Measurements from ENCODE around the gene OR6K3. TPM values are rescaled to one million over a fixed set of nuclear protein-coding genes. Genes with fewer than 3 reads are reported as not detected.
"Not testable (repeated sequence)": the region's sequence is repeated elsewhere in the genome, so short reads cannot be mapped to it uniquely, and the experiment has no call there.

OR6K3 gene
- total and polyA plus RNA-seq, 12 donors: not detected

DNA sequence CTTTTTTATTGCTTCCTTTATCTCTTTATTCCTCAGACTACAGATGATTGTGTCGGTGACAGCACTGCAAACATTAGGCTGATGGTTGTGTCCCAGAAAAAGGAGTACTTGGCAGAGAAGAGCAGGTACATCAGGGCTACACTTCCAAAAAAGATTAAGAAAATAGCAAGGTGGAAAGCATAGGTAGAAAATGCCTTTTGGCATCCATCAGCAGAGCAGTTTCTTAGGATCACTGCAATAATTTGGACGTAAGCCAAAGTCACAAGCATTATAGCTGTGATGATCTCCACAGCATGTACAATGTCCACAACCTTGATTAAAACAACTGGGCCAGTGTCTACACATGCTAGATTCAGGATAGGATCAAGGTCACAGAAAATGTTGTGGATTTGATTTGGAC lies 25.9 kb downstream of the OR6K3 start:
- Histone ChIP-seq H3K4me1 (no peaks in the 10 kb centered on the region), H3K4me3 (no peak overlapping the region), H3K27ac (no peak overlapping the region), H3K36me3 (no peaks in the 10 kb centered on the region), H3K9me3 (no peaks in the 10 kb centered on the region), H3K27me3 (no peaks in the 10 kb centered on the region)
- DNase-seq (no peak), ATAC-seq (no peak)
- TF ChIP-seq, protein P1, sequence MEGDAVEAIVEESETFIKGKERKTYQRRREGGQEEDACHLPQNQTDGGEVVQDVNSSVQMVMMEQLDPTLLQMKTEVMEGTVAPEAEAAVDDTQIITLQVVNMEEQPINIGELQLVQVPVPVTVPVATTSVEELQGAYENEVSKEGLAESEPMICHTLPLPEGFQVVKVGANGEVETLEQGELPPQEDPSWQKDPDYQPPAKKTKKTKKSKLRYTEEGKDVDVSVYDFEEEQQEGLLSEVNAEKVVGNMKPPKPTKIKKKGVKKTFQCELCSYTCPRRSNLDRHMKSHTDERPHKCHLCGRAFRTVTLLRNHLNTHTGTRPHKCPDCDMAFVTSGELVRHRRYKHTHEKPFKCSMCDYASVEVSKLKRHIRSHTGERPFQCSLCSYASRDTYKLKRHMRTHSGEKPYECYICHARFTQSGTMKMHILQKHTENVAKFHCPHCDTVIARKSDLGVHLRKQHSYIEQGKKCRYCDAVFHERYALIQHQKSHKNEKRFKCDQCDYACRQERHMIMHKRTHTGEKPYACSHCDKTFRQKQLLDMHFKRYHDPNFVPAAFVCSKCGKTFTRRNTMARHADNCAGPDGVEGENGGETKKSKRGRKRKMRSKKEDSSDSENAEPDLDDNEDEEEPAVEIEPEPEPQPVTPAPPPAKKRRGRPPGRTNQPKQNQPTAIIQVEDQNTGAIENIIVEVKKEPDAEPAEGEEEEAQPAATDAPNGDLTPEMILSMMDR (IDR thresholded peaks at IDR 0.05): no peak
- WGBS, 2 donors: 78 to 87% methylated on average over 2 of the region's 2 CpGs
- intact Hi-C loops (cut with DNase I): no loop called here

DNA sequence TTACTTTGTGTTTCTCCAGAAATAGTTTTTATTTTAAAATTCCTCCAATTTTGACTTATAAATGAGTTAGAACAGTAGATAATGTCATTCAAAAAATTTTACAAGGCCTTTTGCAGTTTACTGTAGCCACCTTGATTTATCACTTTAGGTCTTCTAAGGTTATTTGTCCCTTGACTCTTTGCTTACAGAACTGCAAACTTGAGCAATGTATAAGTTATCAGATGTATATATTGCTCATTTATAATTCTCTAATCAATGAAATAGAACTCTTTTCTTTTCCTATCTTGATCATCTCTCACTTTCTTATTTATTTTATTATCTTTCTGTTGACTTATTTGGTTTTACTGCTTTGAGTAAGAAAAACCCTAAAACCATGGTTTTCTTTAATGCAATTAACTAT lies 28.2 kb downstream of the OR6K3 start:
- intact Hi-C loops (cut with DNase I): no loop called here
- Histone ChIP-seq H3K4me3 (no peak overlapping the region), H3K9me3 (no peaks in the 10 kb centered on the region), H3K27ac (no peak overlapping the region), H3K27me3 (no peaks in the 10 kb centered on the region), H3K36me3 (no peaks in the 10 kb centered on the region), H3K4me1 (no peaks in the 10 kb centered on the region)
- ATAC-seq (no peak), DNase-seq (no peak)
- TF ChIP-seq, protein P1 (IDR thresholded peaks at IDR 0.05): no peak

DNA sequence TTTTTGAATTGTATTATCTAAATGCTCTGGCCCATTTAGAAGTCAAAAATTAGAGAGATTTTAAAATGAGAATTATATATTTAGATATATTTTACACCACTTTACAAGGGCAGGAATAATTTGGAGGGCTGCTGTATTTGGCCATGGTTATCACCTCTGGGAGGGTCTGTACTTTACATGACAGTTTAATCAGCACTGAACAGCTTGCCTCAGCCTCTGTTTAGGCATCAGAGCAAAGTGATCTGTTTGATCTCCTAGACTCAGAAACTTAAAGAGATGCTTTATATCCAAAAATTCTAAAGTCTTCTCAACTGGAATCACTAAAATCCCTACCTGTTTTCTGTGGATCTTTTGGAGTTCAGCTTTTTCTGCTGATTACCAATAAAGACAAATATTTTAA lies 28.6 kb downstream of the OR6K3 start:
- Histone ChIP-seq H3K27me3 (no peaks in the 10 kb centered on the region), H3K4me3 (no peak overlapping the region), H3K9me3 (no peaks in the 10 kb centered on the region), H3K36me3 (no peaks in the 10 kb centered on the region), H3K27ac (no peak overlapping the region), H3K4me1 (no peaks in the 10 kb centered on the region)
- no peak for ATAC-seq
- TF ChIP-seq, protein P1 (IDR thresholded peaks at IDR 0.05): no peak
- intact Hi-C loops (cut with DNase I): no loop called here
- DNase-seq: no peak

DNA sequence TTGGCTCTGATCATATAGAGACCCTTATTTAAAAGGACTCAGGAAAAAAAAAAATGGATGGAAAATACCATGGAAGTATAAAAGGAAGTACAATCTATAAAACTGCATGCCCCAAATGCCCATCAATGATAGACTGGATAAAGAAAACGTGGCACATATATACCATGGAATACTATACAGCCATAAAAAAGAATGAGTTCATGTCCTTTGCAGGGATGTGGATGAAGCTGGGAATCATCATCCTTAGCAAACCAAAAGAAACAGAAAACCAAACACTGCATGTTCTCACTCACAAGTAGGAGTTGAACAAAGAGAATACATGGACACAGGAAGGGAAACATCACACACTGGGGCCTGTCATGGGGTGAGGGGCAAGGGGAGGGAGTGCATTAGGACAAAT lies 29.4 kb downstream of the OR6K3 start:
- H3K27me3 ChIP-seq; H3K36me3 ChIP-seq; H3K4me1 ChIP-seq; H3K4me3 ChIP-seq; H3K27ac ChIP-seq; DNase-seq; ATAC-seq; H3K9me3 ChIP-seq; intact Hi-C loops (cut with DNase I): not testable (repeated sequence)
- 53 to 56% methylated on average over 1 of the region's 1 CpG for WGBS, 2 donors

DNA sequence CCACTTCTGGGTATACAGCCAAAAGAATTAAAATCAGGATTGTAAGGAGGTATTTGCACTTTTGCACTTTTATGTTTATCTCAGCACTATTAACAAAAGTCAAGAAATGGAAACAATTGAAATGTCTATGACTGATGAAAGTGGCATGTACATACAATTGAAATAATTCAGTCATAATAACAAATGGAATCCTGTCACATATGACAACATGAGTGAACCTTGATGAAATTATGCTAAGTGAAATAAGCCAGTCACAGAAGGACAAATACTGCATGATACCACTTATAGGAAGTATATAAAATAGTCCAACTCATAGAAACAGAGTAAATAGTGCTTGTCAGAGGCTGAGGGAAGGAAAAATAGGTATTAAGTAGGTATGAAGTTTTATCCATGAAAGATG lies 30.6 kb downstream of the OR6K3 start:
- Histone ChIP-seq H3K4me3 (no peak overlapping the region), H3K9me3 (no peaks in the 10 kb centered on the region), H3K36me3 (no peaks in the 10 kb centered on the region), H3K27ac (no peak overlapping the region), H3K4me1 (no peaks in the 10 kb centered on the region), H3K27me3 (no peaks in the 10 kb centered on the region)
- no peak for DNase-seq
- ATAC-seq: no peak
- intact Hi-C loops (cut with DNase I): no loop called here
- TF ChIP-seq, protein P1 (IDR thresholded peaks at IDR 0.05): no peak
